Articular chondrocyte of knee joint (primary cell): ENCODE results near the gene GLYAT. TPM values are rescaled to one million over a fixed set of nuclear protein-coding genes. Genes with fewer than 3 reads are reported as not detected.

Source experiments
- total RNA-seq: library from RNA; depleted of rRNA; stranded (reverse); fragments of >200 nt; gene quantifications from 2 replicates; pipeline ENCODE4 v1.2.3, GENCODE V29; 2012

The GLYAT gene
- not detected in 2 replicates for total RNA-seq

GRCh38 chr11:58731819-58732218 lies at the start of gene GLYAT:
TSS of gene GLYAT (minus strand) at chr11:58731943. CDS start at chr11:58724496, 7,447 bp downstream.

Other genes starting within 250 kb of the GLYAT start
- 0.22 TPM in 1 of 2 replicates, not detected in the other for gene OR5B21, start 223.8 kb downstream of the GLYAT start, total RNA-seq
- gene LPXN, start 156.1 kb downstream of the GLYAT start, total RNA-seq = 8.9 and 13.7 TPM in 2 replicates
- 65.5 and 72.0 TPM in 2 replicates for gene ZFP91, start 152.9 kb downstream of the GLYAT start, total RNA-seq
- 1.5 and 3.7 TPM in 2 replicates for gene CNTF, start 109.3 kb downstream of the GLYAT start, total RNA-seq
- 0.65 and 1.5 TPM in 2 replicates for gene GLYATL2, start 112.8 kb upstream of the GLYAT start, total RNA-seq
- gene GLYATL1, start 207.5 kb upstream of the GLYAT start, total RNA-seq = 0.13 and 0.43 TPM in 2 replicates